ENCODE results near the gene ATF7.

The ATF7 gene

GRCh38 chr12:53589423-53589822 is 36.8 kb downstream of the ATF7 start:
- no peak for TF ChIP-seq EZH2phosphoT487 (IDR thresholded peaks at IDR 0.05; ENCODE audit: low read depth)
- TF ChIP-seq, protein P1, sequence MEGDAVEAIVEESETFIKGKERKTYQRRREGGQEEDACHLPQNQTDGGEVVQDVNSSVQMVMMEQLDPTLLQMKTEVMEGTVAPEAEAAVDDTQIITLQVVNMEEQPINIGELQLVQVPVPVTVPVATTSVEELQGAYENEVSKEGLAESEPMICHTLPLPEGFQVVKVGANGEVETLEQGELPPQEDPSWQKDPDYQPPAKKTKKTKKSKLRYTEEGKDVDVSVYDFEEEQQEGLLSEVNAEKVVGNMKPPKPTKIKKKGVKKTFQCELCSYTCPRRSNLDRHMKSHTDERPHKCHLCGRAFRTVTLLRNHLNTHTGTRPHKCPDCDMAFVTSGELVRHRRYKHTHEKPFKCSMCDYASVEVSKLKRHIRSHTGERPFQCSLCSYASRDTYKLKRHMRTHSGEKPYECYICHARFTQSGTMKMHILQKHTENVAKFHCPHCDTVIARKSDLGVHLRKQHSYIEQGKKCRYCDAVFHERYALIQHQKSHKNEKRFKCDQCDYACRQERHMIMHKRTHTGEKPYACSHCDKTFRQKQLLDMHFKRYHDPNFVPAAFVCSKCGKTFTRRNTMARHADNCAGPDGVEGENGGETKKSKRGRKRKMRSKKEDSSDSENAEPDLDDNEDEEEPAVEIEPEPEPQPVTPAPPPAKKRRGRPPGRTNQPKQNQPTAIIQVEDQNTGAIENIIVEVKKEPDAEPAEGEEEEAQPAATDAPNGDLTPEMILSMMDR (IDR thresholded peaks at IDR 0.05; ENCODE audit: low read depth, low read length), result no peak
- no peak overlapping the region for H3K4me2 ChIP-seq (ENCODE audit: low read length)
- H3K27me3 ChIP-seq (ENCODE audit: low read depth, low read length), result no peaks in the 10 kb centered on the region
- H3K79me2 ChIP-seq (ENCODE audit: low read length), result no peaks in the 10 kb centered on the region
- H3K4me3 ChIP-seq (ENCODE audit: low read length), result no peak overlapping the region
- no peak overlapping the region for H2AFZ ChIP-seq (ENCODE audit: low read depth, low read length)
- H4K20me1 ChIP-seq (ENCODE audit: insufficient read depth, low read length), result no peaks in the 10 kb centered on the region
- H3K27ac ChIP-seq (ENCODE audit: low read length), result no peak overlapping the region
- peaks cover 8% of the 10 kb centered on the region; the same call in 1 of the 2 replicates for H3K4me1 ChIP-seq (ENCODE audit: low read length)
- H3K9me3 ChIP-seq (ENCODE audit: insufficient read depth, low read length), result no peaks in the 10 kb centered on the region
- no peak overlapping the region for H3K9ac ChIP-seq (ENCODE audit: low read length)
- no peaks in the 10 kb centered on the region for H3K36me3 ChIP-seq (replicated peaks; ENCODE audit: low read depth, low read length)

GRCh38 chr12:53588123-53588522 is 38.1 kb downstream of the ATF7 start:
- H3K4me2 ChIP-seq (ENCODE audit: low read length), result no peak overlapping the region
- H3K4me1 ChIP-seq (ENCODE audit: low read length), result peaks cover 8% of the 10 kb centered on the region; the same call in 1 of the 2 replicates
- H3K79me2 ChIP-seq (ENCODE audit: low read length), result no peaks in the 10 kb centered on the region
- no peaks in the 10 kb centered on the region for H3K27me3 ChIP-seq (ENCODE audit: low read depth, low read length)
- no peaks in the 10 kb centered on the region for H3K9me3 ChIP-seq (ENCODE audit: insufficient read depth, low read length)
- no peaks in the 10 kb centered on the region for H3K36me3 ChIP-seq (replicated peaks; ENCODE audit: low read depth, low read length)
- no peak overlapping the region for H3K9ac ChIP-seq (ENCODE audit: low read length)
- TF ChIP-seq EZH2phosphoT487 (IDR thresholded peaks at IDR 0.05; ENCODE audit: low read depth), result no peak
- TF ChIP-seq, protein P1 (IDR thresholded peaks at IDR 0.05; ENCODE audit: low read depth, low read length), result no peak
- H3K4me3 ChIP-seq (ENCODE audit: low read length), result no peak overlapping the region
- no peak overlapping the region for H3K27ac ChIP-seq (ENCODE audit: low read length)
- H4K20me1 ChIP-seq (ENCODE audit: insufficient read depth, low read length), result no peaks in the 10 kb centered on the region
- no peak overlapping the region for H2AFZ ChIP-seq (ENCODE audit: low read depth, low read length)

- H3K4me1 ChIP-seq (ENCODE audit: low read length), result peaks cover 8% of the 10 kb centered on the region; the same call in 1 of the 2 replicates
- no peaks in the 10 kb centered on the region for H3K27me3 ChIP-seq (ENCODE audit: low read depth, low read length)
- H3K4me3 ChIP-seq (ENCODE audit: low read length), result no peak overlapping the region
- no peaks in the 10 kb centered on the region for H3K36me3 ChIP-seq (replicated peaks; ENCODE audit: low read depth, low read length)
- no peaks in the 10 kb centered on the region for H4K20me1 ChIP-seq (ENCODE audit: insufficient read depth, low read length)
- no peaks in the 10 kb centered on the region for H3K79me2 ChIP-seq (ENCODE audit: low read length)
- H3K9me3 ChIP-seq (ENCODE audit: insufficient read depth, low read length), result no peaks in the 10 kb centered on the region
- no peak overlapping the region for H3K4me2 ChIP-seq (ENCODE audit: low read length)
- TF ChIP-seq EZH2phosphoT487 (IDR thresholded peaks at IDR 0.05; ENCODE audit: low read depth), result no peak
- H2AFZ ChIP-seq (ENCODE audit: low read depth, low read length), result no peak overlapping the region
- no peak overlapping the region for H3K9ac ChIP-seq (ENCODE audit: low read length)
- H3K27ac ChIP-seq (ENCODE audit: low read length), result no peak overlapping the region
These were observed 39.4 kb downstream of the ATF7 start for GRCh38 chr12:53586745-53587144.

DNA sequence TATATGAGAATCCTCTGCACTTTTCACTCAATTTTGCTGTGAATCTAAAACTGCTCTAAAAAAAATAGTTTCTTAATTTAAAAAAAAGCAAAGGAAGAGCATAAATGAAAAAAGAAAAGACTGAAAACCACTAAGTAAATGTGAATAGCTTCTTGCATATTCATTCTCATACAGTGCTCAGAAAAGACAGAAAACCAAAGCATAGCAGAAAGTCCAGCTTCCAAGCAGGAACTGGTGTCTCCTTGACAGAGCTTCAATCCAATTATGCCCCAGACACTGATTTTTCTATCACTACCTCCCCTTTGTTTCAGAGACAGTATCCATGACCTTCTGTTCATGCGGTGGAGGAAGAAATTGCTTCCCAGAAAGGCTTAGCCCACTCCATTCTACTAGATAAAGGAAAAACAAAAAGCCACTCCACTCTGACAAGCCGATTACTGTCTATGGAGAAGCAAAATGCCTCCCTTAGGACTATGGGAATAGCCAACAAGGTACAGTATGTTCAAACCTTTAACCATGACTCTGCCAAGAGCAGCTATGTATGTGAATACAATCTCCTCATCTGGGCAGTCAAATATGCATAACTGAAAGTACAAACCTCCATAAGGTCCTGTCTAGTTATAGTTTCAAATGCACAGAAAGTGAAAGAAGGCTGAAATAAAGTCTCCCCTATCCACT is 40.6 kb downstream of the ATF7 start:
- no peak overlapping the region for H3K9ac ChIP-seq (ENCODE audit: low read length)
- H3K27ac ChIP-seq (ENCODE audit: low read length), result no peak overlapping the region
- H3K4me2 ChIP-seq (ENCODE audit: low read length), result no peak overlapping the region
- TF ChIP-seq, protein P1 (IDR thresholded peaks at IDR 0.05; ENCODE audit: low read depth, low read length), result no peak
- TF ChIP-seq EZH2phosphoT487 (IDR thresholded peaks at IDR 0.05; ENCODE audit: low read depth), result no peak
- H3K4me1 ChIP-seq (ENCODE audit: low read length), result peaks cover 8% of the 10 kb centered on the region; the same call in 1 of the 2 replicates
- H3K79me2 ChIP-seq (ENCODE audit: low read length), result no peaks in the 10 kb centered on the region
- no peak overlapping the region for H2AFZ ChIP-seq (ENCODE audit: low read depth, low read length)
- no peaks in the 10 kb centered on the region for H4K20me1 ChIP-seq (ENCODE audit: insufficient read depth, low read length)
- no peak overlapping the region for H3K4me3 ChIP-seq (ENCODE audit: low read length)
- H3K9me3 ChIP-seq (ENCODE audit: insufficient read depth, low read length), result no peaks in the 10 kb centered on the region
- H3K27me3 ChIP-seq (ENCODE audit: low read depth, low read length), result no peaks in the 10 kb centered on the region
- H3K36me3 ChIP-seq (replicated peaks; ENCODE audit: low read depth, low read length), result no peaks in the 10 kb centered on the region

Data from OCI-LY3 (cell line).